Retinal pigment epithelial cell (primary cell): ENCODE measurements around the gene HS6ST3.

ENCODE experiments used
- DNase-seq: peaks from one replicate; pipeline ENCODE4 v3.0.0-alpha.2; 2010; ENCODE audit warnings: low read depth
- H3K4me3 ChIP-seq: 2 replicates; pipeline ENCODE4 v1.5.1; 2011; ENCODE audit warnings: mild to moderate bottlenecking, low read length, control low read depth, moderate library complexity
- TF ChIP-seq, protein P1 (sequence below): conservative IDR thresholded peaks from 2 replicates; pipeline ENCODE4 v1.5.1; 2011; ENCODE audit warnings: low read depth, low read length, control low read depth, inconsistent platforms

HS6ST3 gene

DNA sequence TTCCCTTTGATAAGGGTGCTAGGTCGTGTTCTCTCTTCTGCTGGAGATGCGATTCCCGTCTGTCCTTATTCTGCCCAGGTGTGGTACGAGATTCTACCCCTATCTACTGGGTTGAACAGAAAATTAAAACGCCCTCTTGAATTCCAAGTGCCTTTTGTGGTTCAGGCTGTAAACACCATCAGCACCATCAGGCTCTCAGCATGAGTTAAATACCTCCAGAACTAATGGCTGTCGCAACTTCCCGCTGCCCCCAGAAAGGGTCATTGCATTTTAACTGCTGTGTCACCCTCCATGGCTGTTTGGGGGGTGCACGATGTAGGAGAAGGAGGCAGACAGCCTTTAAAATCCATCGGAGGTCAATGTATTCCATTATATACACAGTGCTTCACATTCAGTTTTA lies 727.0 kb downstream of the HS6ST3 start:
- TF ChIP-seq, protein P1, sequence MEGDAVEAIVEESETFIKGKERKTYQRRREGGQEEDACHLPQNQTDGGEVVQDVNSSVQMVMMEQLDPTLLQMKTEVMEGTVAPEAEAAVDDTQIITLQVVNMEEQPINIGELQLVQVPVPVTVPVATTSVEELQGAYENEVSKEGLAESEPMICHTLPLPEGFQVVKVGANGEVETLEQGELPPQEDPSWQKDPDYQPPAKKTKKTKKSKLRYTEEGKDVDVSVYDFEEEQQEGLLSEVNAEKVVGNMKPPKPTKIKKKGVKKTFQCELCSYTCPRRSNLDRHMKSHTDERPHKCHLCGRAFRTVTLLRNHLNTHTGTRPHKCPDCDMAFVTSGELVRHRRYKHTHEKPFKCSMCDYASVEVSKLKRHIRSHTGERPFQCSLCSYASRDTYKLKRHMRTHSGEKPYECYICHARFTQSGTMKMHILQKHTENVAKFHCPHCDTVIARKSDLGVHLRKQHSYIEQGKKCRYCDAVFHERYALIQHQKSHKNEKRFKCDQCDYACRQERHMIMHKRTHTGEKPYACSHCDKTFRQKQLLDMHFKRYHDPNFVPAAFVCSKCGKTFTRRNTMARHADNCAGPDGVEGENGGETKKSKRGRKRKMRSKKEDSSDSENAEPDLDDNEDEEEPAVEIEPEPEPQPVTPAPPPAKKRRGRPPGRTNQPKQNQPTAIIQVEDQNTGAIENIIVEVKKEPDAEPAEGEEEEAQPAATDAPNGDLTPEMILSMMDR: no peak
- H3K4me3 ChIP-seq: no peak overlapping the region
- no peak for DNase-seq

DNA sequence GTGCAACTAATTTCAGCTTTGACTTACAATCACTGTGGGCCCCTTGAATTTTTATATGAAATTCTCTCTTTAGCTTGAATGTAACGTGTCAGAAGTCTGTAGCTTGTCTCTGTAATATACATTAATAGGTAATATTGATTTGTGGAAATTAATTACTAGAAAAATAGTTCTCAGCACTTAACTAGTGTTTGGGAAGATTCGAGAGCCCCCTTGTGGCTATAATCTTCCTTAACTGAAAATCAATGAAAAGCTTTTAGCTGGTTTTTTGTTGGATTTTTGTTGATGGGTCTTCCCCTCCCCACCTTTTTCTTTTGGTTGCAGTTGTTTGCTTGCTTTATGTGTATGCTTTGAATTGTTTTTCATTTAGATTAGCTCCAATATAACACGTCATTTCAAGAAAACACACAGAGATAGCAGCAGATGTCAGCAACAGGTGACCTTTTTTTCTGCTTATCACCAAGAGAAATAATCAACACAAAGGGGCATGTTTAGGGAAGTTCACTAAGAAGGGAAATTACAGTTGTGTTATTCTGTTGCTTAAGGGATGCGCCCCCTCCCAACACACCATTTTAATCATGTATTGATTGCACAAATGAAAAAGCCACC lies 727.5 kb downstream of the HS6ST3 start:
- TF ChIP-seq, protein P1: peak; percentile 58
- DNase-seq: no peak
- H3K4me3 ChIP-seq: no peak overlapping the region

DNA sequence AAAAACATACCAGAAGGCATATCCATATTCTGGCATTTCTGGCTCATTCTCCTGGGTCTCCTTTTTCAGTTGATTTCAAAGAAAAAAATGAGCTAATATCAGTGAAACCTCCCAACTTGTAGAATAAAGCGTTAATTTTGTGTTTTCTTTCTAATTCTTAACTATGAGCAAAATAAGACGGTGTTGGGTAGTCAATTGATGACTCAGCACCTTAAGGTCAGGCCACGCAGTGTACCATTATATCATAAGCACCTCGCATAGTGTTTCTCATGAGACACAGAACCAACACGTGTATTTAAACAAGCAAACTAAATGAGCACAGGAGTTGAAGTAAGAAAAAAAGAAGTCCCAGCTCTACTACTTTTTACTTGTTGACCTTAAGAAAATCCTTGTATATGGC lies 729.5 kb downstream of the HS6ST3 start:
- TF ChIP-seq, protein P1: no peak
- H3K4me3 ChIP-seq: no peak overlapping the region
- no peak for DNase-seq

DNA sequence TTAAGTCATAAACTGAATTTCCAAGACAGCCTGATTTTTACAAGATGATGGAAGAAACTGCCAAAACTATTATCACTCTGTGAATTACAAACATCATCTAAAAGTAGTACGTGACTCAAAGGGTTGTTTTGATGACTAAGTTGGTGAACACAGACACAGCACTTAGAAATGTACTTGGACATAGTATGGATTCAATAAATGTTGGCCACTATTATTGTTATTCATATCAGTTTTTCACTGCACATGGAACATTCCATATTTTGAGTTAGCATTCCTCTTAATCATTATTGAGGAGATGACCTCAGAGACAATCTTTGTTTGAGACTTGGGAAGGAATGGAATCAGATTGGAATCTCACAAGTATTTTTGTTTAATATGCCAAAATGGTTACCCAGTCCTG lies 731.5 kb downstream of the HS6ST3 start:
- DNase-seq: no peak
- H3K4me3 ChIP-seq: no peak overlapping the region
- TF ChIP-seq, protein P1: no peak

DNA sequence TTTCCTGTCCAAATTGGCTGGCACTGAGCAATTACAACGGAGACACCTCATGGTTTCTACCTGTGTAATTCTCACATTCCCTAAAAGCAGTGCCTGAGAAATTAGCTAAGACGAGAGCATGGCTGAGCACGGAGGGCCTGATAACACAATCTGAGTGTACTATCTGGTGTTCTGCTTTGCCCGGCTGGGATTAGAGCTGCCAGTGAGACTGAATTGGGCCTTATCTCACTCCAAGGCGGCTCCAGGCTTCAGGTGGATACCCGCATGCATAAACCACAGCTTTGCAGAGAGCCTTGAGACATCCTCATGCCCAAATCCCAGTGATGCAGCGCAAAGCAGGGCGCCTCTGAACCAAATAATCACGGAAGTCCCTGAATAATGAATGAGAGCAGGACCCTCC lies 732.1 kb downstream of the HS6ST3 start:
- no peak overlapping the region for H3K4me3 ChIP-seq
- TF ChIP-seq, protein P1: no peak
- DNase-seq: no peak

DNA sequence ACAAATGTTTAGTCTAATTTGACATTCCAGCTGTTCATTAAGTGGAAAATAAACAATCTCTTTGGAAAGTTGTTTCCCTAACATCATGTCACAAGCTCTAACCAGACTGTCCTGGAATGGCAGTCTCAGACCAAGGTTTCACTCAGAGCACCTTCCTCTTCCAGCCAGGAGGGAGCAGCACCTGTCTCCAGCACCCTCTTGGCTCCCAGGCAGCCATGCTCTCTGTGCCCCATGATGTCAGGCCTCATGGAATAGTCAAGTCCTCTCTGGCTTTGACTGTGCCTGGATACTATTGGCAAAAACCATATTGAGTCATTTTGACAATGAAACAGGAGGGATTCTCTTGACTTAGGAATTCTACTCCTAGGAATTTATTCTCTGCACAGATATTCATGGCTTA lies 733.0 kb downstream of the HS6ST3 start:
- DNase-seq: peak; percentile 18
- TF ChIP-seq, protein P1: peak; percentile 74
- no peak overlapping the region for H3K4me3 ChIP-seq

DNA sequence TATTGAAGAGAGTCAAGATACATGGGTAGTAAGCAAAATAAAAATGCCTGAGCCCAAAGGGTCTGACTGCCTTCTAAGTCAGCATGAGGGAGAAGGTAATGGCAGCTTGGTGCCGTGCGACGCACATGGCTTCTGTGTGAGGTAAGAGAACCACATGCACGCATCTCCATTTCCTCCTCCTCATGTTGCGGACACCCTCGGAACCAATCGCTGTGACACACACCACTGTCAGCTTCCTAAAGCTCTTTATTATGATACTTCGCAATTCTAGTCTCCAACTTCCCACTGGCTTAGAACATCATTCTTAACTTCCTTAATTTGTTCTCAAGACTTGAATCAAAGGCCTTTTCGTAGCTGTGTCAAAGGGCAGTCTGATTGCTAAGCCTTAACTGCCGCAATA lies 734.2 kb downstream of the HS6ST3 start:
- no peak for DNase-seq
- TF ChIP-seq, protein P1: no peak
- no peak overlapping the region for H3K4me3 ChIP-seq
